TTC549 (cell line): ENCODE data around the gene ARMS2.

Experiments used
- FAIRE-seq: peaks from 2 replicates; lab custom pipeline; 2012; peaks lifted over from hg19 to GRCh38; lab: Jason Lieb, UNC

ARMS2 gene

DNA sequence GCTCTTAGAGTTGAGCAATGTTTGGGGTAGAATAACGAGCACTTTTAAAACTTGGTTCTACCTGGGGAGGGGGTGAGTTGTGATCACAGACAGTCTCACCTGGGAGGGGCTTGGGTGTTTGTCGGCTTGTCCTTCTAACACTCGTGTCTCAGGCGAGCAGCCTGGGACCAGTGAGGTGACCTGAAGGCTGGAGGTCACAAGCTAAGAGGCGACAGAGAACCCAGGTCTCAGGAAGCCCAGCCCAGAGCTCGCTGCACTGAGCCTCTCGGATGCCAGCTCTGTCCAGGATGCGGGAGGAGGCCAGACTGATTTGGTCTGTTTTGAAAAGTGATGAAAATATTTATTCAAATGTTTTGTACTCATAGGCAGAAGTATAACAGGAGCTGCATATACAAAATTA is 18.7 kb downstream of the ARMS2 start:
- no peak for FAIRE-seq

DNA sequence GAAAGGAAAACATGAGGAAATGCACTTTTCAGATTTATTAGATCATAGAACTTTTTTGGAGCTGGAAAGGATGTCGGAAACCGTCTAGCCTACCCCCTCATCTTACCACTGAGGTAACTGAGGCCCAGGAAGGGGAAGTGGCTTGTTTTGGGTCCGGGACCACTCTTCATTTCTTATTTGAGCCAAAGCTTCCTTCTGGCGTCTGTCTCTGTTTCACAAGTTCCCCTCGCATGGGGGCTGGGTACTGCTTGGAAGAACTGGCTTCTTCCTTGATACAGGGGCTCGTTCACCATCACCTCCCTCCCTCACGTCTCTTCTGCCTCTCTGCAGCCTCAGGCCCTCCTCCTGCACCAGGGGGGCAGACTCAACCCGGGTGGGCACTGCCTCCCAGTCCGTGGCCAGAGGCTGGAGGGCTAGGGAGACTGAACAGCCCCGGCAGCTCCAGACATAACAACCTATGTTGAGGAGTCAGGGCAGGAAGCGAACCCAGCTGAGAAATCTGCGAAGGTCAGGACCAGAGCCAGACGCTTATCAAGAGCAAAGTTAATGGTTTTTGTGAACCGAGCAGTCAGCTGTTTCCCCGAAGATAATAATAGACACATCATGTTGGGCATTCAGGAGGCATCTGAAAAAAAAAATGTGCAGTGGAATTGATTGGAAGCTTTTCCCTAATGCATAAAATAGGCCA is 19.8 kb downstream of the ARMS2 start:
- FAIRE-seq = no peak

DNA sequence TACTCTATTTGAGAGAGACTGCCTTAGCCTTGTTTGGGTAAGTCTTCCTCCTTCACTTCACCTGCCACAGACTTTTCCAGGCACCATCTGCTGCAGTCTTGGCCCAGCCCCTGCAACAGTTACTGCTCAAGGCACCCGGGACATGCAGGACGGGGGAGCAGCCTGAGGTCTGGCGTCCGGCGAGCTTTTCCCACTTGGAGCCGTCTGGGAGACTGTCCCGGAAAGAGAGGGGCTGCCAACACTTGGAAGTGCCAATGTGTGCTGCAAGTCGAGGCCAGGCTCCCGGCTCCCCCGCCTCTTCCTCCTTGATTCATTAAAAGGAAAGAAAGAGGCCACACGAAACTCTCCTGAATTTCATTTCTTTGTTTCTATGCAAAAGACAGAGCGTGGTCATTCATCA is 20.6 kb downstream of the ARMS2 start:
- FAIRE-seq = no peak

DNA sequence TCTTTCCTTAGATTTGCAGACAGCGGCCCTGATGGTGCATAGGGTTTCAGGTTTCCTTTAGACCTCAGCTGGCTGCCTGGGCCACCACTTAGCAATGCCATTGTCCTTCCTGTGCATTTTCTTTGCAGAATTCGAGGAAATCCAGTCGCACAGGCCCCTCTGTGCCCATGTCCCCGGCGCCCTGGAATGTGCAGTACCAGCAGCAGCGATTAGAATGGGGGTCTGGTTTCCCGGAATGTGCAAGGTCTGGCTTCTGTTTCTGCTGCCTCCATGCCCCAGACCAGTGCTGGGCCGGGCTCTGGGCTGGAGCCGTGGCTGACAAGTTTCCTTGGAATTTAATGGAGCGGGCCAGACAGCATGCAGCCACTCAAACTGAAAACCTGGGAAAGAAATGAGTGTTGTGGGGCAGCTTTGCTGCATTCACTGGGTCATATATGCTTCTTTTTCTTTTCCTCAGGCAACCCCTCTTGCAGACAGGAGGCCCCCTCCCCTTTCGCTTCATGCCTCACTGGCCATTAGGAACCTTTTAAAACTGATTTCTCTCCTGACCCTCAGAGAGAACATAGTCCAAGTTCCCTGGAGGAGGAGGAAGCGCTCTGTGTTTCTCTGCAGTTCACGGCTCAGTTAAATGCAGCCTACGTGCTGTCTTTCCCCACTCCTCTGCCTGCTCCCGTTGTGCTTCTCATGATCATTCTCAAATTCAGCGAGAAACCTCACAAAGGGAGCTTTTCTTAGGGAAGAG is 21.3 kb downstream of the ARMS2 start:
- FAIRE-seq = no peak

DNA sequence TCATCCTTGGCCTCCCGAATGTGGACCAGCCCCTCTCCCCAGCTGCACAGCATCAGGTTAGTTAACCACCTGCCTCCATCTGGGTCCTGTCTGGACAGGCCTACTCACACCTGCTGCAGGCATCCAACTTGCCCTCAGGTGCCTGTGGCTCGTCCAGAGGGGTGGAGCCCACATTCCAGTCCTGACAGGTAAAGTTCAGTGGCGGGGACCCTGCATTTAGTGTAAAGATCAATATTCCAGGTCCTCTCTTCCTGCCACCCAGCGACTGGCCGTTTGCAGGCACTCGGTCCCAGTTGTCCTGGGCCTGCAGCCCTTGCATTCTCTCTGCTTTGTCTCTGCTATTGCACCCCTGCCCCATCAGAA is 21.9 kb downstream of the ARMS2 start:
- FAIRE-seq = no peak

DNA sequence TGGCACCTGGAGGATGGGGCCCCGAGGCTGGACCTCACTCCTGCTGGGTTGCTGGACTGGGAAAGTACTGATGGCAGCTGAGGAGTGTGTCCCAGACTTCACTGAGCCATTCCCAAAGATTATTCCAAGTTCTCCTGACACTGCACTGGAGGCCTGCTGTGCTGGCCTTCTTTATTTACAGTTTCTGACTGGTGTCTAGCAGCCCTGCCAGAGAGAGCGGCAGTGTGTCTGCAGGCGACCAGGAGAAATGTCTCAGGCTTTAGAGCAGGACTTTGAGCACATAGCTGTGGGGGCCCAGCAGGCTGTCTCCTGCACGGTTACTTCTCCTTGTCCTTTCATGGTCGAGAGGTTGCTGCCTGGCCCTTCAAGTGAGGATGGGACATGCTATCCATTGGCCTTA is 23.0 kb downstream of the ARMS2 start:
- no peak for FAIRE-seq

DNA sequence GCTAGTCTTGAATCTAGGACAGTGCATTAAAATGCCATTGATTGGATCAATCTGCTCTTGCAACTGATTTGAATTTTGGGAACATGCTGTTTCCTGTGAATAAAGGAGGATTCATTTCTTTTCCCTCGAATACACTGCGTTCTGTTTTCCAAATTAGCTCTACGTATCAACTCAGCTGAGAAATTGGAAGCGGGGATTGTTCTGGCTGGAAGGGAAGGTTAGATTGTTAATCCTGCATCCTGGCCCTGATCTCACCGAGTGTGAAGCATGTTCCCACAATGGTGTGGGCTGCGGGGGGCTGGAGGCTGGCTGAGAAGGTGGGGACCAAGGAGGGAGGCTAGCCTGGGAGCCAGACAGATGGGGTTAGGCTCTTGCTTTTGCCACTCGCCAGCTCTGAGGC is 24.5 kb downstream of the ARMS2 start:
- FAIRE-seq = no peak

DNA sequence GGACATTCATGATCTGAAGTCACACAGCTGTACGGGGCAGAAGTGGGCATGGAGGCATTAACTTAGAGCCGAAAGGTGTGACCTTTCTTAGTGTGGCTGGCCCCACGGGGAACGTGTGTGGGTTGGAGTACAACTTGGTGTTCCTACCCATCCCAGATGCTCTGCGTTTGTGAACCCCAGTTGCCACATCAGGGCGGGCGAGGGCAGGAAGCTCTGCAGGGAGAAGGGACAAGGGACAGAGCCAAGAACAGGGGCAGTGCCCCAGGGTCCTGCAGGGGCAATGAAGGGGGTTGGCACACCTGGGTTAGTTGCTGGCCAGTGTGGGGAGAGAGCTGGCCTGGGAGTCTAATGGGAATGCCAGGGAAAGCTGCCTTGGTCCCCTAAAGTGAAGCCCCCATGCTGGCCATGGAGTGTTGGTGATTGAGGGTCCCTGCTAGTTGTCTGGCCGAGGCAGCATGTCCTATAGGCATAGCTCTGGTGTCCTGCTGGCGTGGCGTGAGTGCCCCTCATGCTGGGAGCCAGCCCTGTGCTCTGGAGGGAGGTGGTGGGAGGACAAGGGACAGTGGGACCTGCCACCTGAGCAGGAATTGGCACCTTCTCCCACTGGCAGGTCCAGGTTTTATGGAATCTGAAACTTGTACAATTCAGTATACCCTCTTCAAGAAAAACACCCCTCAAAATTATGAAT is 25.8 kb downstream of the ARMS2 start:
- FAIRE-seq = no peak

DNA sequence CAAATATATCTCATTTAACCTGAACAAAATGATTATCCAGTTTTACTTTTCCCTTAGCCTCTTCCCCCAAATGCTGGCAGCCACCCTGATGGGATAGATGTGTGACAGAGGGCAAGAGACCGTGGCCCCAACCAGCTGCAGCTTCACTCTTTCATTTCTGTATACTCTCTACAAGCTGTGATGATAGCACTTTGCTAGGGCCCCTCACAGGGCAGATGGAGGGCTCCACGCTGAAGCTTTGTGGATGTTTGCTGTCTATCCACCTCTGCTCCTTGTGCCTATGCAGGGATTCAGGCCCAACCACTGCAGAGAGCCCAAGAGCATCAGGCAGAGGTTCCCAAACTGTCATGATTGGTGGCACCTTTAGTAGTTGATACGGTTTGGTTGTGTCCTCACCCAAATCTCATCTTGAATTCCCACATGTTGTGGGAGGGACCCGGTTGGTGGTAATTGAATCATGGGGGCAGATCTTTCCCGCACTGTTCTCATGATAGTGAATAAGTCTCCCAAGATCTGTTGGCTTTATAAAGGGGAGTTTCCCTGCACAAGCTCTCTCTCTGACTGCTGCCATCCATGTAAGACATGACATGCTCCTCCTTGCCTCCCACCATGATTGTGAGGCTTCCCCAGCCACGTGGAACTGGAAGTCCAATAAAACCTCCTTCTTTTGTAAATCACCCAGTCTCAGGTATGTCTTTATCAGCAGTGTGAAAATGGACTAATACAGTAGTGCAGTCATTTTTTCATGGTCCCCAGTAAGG is 27.0 kb downstream of the ARMS2 start:
- FAIRE-seq = no peak

DNA sequence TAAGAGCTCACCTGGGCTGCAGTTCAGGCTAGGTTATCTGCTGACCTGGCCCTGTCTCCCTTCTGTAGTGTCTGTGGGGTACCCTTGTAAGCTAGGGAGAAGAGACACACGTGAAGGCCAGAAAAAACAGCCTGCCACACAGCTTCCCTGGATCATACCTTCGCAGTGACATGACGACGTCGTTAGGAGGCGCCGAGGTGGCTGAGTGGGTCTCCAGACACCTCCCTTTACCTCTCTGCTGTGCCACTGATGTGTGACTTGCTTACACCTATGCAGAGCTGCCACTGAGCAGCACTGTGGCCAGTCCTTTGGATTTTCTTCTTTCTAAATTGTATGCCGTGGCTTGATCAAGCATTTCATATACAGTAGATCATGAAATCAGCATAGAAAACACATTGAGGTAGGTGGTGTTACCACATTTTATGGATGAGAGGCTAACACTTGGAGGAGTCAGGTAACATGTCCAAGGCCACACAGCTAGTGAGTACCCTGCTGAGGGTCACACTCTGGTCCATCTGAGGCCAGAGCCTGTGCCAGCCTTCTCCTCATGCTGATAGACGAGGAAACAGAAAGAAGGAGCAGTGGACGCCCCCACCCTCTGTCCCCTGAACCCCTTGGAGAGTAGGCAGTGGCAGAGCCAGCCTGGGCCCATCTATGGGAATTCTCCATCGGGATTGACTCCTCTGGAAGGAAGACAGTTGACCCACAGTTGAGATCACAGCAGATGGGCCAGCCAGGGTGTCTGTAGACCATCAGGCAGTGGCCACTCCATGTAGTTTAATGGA is 30.0 kb downstream of the ARMS2 start:
- no peak for FAIRE-seq

DNA sequence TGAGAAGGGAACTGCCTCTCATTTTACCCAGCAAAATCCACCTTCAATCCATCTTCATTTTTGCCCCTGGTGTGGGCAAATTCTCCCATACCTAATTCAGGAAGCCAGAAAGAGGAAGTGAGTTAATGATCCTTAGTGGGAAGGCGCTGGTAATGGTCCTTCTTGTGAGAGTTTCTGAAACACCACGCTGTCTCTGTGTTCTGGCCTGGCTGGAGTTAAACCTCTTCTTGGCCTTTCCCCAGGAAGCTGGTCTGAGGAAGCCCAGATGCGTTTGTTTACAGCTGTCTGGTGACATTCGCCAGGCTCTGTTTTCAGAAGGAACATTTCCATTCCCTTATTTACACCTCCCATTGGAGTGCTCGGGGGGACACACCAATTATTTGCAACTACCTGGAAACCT is 31.2 kb downstream of the ARMS2 start:
- no peak for FAIRE-seq

DNA sequence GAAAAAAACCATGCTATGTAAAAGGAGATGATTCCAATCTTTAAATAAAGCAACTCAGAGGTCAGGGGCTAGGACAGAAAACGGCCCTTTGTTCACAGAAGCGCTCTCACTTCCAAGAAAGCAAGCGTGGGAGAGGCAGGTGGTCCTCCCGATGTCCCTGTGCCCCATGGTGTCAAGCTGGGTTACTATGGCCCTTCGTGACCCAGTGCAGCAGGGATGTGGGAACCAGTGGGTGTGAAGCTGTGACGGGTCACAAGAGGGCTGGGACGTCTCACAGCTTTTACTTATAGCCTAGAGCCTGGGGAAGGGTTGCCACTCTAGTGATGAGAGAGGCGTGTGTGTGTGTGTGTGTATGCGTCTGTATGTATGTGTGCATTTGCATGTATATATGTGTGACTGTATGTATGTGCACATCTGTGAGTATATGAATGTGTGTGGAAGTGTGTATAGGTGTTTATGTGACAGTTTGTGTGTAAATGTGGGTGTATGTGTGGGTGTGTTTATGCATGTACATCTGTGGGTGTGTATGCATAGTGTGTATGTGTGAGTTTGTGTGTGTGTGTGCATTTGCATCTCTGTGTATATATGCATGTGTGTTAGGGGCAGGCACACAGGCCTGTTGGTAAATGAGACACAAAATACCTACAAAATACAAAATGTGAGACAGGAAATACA is 32.1 kb downstream of the ARMS2 start:
- FAIRE-seq = no peak

DNA sequence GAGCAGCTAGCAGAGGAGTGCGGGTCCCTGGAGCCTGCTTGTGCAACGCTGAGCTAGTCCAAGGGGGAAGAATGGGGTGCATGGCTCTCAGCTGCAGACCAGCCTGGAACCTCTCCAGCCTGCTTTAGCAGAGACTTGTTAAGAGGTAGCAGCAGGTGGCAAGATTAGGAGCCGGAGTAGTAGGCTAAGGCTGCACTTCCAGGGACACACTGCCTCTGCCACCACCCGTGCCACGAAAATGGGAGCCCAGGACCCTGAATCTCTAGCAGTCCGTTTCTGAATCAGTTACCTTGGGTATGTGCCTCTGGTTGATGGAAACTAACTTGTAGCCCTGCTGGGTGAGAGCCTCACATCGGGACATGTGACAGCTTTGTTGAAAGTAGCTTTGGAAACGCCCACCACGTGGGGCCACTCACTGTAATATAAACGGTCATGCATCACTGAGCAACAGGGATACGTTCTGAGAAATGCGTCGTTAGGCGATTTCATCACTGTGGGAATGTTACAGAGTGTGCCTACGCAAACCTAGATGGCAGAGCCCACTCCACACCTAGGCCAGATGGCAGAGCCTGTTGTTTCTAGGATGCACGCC is 32.8 kb downstream of the ARMS2 start:
- FAIRE-seq = no peak

DNA sequence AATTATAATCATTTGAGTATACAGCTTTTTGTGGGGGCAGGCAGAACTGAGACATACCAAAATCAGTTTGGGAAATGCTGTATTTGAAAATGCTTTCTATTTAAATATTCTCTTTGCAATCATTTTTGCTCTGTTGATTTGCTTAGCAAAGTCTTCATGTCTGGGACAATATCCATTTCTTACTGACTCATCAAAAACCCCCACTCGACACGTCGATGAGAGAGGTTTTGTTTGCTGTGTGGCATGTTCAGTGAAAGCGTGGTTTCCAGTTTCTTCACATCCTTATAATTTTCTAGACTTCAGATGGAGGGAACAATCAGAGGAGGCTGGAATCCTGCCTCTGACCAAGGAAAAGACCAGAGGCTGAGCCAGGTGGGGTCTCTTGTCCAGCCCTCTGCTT is 35.8 kb downstream of the ARMS2 start:
- no peak for FAIRE-seq

DNA sequence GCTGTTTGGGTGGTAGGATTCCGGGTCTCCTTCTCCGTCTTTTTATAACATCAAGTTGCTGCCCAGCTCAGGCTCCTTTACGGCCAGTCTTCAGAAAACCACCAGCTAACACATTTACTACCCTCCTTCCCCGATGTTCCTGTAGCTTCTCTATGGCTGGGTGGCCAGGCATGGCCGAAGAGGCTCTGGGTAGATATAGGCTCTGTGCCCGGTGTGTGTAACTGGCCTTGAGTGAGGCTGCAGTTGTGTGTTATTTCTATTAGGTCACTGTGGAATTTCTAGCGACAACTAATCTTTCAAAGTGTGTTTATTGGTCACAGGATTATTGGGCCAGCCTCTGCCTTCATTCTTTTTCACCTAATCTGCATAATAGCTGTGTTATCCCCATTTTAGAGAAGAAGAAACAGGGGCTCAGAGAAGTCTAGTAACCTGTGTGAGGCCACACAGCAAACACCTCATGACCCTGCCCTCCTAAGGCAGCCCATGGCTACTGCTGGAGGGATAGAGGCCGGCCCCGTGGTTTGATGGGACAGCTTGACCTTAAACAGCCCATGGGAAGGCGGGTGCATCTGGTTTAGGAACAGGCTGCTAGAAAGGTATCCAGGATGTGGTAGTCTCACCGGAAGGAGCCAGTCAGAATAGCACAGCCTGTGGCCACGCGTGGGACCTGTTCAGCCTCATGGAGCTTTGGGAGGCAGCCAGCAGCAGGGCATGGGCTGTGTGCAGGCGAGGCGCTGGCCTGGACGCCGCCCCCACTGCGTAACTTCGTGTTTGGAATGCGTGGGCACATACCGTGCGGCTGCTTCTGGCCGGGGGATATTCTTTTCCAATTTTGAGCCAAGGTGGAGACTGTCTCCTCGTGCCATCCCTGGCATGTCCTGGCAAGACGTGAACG is 36.6 kb downstream of the ARMS2 start:
- FAIRE-seq = no peak

DNA sequence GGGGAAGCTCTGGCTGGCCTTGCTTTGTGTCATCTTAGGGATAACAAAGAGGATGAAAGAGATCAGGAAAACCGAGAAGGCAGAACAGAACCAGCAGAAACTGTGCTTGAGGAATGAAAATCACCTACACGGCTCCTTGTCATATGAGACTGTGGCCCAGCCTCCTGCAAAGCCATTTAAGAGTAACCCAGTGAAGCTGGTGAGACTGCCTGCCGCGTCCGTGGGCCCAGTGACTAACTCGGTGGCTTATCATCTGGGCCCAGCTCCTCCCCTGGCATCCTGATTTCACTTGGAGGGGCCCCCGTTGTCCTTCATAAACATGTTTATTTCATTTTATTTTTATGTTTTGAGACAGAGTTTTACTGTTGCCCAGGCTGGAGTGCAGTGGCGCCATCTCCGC is 37.6 kb downstream of the ARMS2 start:
- no peak for FAIRE-seq

DNA sequence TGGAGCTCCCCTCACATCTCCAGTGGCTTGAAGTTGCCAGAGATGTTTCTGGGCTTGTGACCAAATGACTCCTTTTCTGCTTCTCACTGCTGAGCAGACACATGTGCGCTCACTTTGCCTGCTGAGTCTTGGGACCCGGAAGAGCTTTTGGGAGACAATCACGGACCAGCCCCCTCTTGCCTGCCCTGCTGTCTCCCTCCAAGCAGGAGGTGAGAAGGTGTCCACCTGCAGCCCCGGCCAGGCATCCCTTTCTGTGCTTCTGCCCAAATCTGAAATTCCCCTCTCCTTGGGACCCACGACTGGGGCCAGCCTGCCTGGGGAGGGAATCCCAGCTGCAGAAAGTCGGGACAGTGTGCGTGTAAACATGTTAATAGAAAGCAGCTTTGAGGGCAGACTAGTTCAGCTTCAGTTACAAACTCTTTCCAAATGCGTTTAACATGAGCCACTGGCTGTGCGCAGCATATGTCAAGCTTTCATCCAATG is 38.6 kb downstream of the ARMS2 start:
- FAIRE-seq = no peak

DNA sequence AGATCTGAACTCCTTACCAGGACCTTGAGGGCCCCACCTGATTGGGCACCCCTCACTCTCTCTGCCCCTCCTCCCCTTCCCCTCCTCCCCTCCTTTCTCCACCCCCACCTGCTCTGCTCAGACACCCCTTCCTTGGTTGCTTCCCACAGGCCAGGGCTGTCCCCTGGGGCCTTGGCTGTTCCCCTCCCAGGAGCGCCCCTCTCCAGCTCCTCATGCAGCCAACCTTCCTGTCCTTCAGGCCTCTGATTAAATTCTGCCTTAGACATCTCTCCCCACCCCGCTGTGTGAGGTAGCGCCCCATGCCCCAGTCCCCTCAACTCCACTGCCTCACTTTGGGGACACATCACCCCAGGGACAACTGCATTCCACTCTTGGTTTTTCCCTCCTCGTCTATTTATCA is 39.3 kb downstream of the ARMS2 start:
- no peak for FAIRE-seq

DNA sequence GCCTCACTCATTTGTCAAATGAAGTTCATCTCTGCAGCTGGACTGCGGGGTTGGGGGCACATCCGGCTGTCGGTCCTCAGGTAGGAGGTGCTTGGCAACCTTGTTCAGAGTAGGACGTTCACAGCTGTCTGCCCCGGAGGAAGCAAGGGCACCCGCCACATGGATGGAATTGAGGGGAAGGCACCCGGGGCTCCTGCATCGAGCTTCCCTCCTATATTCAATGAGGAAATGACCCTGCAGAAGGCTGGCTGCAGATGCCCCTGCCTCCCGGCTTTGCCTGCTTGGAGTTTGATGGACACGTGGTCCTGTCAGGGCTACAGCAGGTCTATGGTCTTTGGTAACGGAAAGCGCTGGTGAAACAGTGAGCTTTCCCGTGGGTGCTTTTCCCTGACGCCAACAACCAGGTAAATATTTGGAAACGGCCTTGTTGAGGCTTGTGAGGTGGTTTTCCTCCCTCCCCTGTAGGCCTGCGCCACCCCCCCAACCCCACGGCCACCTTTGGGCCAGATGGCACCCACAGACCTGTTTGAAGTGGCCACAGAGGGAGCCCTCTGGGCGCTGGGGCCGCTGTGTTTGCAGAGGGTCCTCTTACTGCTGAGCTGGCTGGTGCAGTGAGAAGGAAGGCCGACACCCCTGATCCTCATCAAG is 39.8 kb downstream of the ARMS2 start:
- FAIRE-seq = no peak
